Fibroblast of the aortic adventitia (primary cell): ENCODE data around the gene UVRAG. TPM values are rescaled to one million over a fixed set of nuclear protein-coding genes. Genes with fewer than 3 reads are reported as not detected.
"Not testable (repeated sequence)": the region's sequence is repeated elsewhere in the genome, so short reads cannot be mapped to it uniquely, and the experiment has no call there.

Experiments used
- DNase-seq: peaks from one replicate; pipeline ENCODE4 v3.0.0-alpha.2; 2010; ENCODE audit warnings: low read depth
- H3K4me3 ChIP-seq: 2 replicates; pipeline ENCODE4 v1.5.1; 2011; ENCODE audit warnings: low read depth, mild to moderate bottlenecking, control low read depth, low read length, moderate library complexity
- CTCF ChIP-seq: IDR thresholded peaks from 2 replicates; pipeline ENCODE4 v1.5.1; 2011; ENCODE audit warnings: mild to moderate bottlenecking, low read length, control low read depth, inconsistent platforms; ENCODE audit not compliant: insufficient read depth
- total RNA-seq: library from RNA; depleted of rRNA; stranded (reverse); fragments of >200 nt; gene quantifications from 2 replicates; pipeline ENCODE4 v1.2.3, GENCODE V29; 2012; ENCODE audit warnings: low replicate concordance

Gene UVRAG
- total RNA-seq, 1 donor: 21.6 TPM

DNA sequence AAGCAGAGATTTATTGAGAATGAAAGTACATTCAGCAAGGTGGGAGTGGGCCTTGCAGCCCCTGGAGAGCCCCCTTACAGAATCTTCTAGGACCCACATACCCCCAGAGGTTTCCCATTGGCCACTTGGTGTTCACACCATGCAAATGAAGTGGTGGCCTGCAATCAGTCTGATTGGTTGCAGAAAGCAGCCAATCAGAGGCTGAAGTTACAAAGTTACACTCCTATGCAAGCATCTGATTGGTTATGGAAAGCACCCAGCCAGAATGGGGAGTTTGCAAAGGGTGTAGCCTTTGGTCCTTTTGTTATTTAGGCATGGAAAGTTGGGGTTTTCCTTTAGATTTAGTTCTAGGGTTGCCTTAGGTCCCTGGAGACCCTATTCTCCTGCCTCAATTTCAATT is 34.9 kb downstream of the UVRAG start:
- H3K4me3 ChIP-seq: no peak overlapping the region
- no peak for DNase-seq
- no peak for TF ChIP-seq CTCF

GRCh38 chr11:75850787-75851186 is 35.8 kb downstream of the UVRAG start:
- DNase-seq: peak; percentile 27
- no peak for TF ChIP-seq CTCF
- H3K4me3 ChIP-seq: no peak overlapping the region

- TF ChIP-seq CTCF: no peak
- H3K4me3 ChIP-seq: no peak overlapping the region
- DNase-seq: peak; percentile 62
These were observed 36.2 kb downstream of the UVRAG start for GRCh38 chr11:75851203-75851602.

DNA sequence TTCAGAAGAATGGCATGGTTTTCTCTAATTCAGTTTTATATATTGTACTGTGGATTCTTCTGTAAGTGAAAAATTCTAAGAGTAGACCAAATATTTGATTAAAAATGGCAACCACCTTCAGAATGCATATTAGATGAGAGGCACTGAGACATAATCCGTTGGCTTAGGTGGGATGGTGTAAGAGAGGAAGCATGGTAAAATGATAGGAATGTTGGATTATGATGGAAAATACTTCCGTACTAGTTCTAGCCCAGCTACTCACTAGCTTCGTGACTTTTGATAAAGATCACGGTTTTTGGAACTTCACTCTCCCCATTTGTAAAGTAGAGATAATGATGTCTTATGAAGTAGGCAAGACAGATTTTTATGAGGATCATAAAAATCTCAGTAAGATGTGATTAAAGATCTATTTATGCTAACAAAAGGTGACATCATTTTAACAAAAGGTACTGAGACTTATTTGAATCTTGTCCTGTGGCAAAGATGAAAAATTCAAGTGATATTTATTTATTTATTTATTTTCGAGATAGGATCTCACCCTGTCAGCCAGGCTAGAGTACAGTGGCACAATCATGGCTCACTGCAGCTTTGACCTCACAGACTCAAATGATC is 37.5 kb downstream of the UVRAG start:
- H3K4me3 ChIP-seq: no peak overlapping the region
- DNase-seq: no peak
- TF ChIP-seq CTCF: no peak

DNA sequence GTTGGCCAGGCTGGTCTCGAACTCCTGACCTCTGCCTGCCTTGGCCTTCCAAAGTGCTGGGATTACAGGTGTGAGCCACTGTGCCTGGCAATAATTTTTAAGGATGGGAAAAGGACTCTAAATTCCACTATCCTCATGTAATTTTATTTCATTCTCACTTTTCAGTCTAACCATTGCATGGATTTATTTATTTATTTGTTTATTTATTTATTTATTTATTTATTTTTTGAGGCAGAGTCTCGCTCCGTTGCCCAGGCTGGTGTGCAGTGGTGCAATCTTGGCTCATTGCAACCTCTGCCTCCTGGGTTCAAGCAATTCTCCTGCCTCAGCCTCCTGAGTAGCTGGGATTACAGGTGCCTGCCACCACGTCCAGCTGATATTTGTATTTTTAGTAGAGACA is 38.6 kb downstream of the UVRAG start:
- not testable (repeated sequence) for H3K4me3 ChIP-seq, DNase-seq

DNA sequence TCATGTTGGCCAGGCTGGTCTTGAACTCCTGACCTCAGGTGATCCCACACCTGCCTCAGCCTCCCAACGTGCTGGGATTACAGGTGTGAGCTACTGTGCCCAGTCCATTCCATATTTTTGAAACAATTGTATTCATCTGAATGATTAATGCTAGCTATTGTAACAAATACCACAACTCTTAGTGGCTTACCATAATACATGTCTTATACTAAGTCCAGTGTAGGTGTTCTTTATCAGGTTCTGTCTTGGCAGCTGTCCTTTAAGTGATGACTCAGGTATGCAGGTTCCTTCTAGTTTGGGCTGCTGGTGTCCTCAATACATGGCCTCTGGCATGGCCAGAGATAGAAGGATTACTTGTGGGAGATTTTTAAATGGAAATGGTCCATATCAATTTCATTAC is 39.0 kb downstream of the UVRAG start:
- TF ChIP-seq CTCF: no peak
- no peak for DNase-seq
- H3K4me3 ChIP-seq: no peak overlapping the region

DNA sequence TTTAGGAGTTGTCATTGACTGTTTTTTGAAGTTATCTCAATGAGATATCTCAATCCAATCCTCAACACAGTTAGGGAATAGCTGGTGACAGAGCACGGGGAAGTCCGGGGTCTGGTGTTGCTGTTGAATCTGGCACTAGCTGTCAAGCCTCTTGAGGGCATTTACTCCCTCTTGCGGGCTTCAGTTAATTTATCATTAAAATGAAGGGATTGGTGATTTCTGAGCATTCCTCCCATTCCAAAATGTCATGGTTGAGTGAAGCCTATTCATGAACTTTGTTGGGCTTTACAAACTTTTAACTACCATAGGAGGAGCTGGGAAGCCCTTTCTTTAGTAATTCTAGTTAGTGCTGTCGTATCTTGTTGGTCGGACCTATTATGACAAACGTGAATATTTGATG is 40.2 kb downstream of the UVRAG start:
- H3K4me3 ChIP-seq: no peak overlapping the region
- no peak for DNase-seq
- no peak for TF ChIP-seq CTCF
